Keratinocyte (primary cell): ENCODE measurements around the gene GDF3. TPM values are rescaled to one million over a fixed set of nuclear protein-coding genes. Genes with fewer than 3 reads are reported as not detected.

Experiments
- DNase-seq: peaks from one replicate; pipeline ENCODE4 v3.0.0-alpha.2; 2011; ENCODE audit warnings: low read depth, missing footprints, low spot score
- FAIRE-seq: peaks from 2 replicates; lab custom pipeline; 2011; peaks lifted over from hg19 to GRCh38; lab: Jason Lieb, UNC
- H2AFZ ChIP-seq: 2 replicates; pipeline ENCODE4 v1.6.0; 2012; ENCODE audit warnings: low read length, control low read depth, inconsistent platforms; ENCODE audit not compliant: control insufficient read depth
- H3K27ac ChIP-seq: 2 replicates; pipeline ENCODE4 v1.5.1; 2011; ENCODE audit warnings: low read length; ENCODE audit not compliant: control insufficient read depth, insufficient read depth
- H3K27me3 ChIP-seq: 3 replicates; pipeline ENCODE4 v1.6.0; 2011; ENCODE audit warnings: low read length; ENCODE audit not compliant: control insufficient read depth, insufficient read depth; ENCODE audit errors: extremely low read depth
- H3K36me3 ChIP-seq, 2 experiments: 2 replicates in 1 of 2; 3 replicates in 1 of 2; pipeline ENCODE4 v1.5.1; 2011; ENCODE audit warnings: low read length in 2 of 2, mild to moderate bottlenecking in 1 of 2; ENCODE audit not compliant: control insufficient read depth in 2 of 2, insufficient read depth in 2 of 2; ENCODE audit errors: extremely low read depth in 1 of 2
- H3K4me1 ChIP-seq: 3 replicates; pipeline ENCODE4 v1.5.1; 2011; ENCODE audit warnings: low read length; ENCODE audit not compliant: control insufficient read depth, insufficient read depth; ENCODE audit errors: extremely low read depth
- H3K4me2 ChIP-seq: 3 replicates; pipeline ENCODE4 v1.6.0; 2011; ENCODE audit warnings: low read depth, low read length; ENCODE audit not compliant: control insufficient read depth, insufficient read depth; ENCODE audit errors: extremely low read depth
- H3K4me3 ChIP-seq, 3 experiments: fragments of 200-600 bp in 1 of 3; sonication (generic) in 1 of 3; 2 replicates in 2 of 3; 3 replicates in 1 of 3; pipeline ENCODE4 v1.5.1; 2011 to 2016; ENCODE audit warnings: low read length in 3 of 3, mild to moderate bottlenecking in 3 of 3, control low read depth in 2 of 3, inconsistent platforms in 1 of 3, low read depth in 1 of 3, mixed read lengths in 1 of 3, mixed run types in 1 of 3, moderate library complexity in 1 of 3; ENCODE audit not compliant: control insufficient read depth in 2 of 3, insufficient read depth in 2 of 3; ENCODE audit errors: extremely low read depth in 1 of 3
- H3K79me2 ChIP-seq: 2 replicates; pipeline ENCODE4 v1.6.0; 2012; ENCODE audit warnings: low read length; ENCODE audit not compliant: control insufficient read depth, insufficient read depth
- H3K9ac ChIP-seq: 3 replicates; pipeline ENCODE4 v1.6.0; 2011; ENCODE audit warnings: low read length; ENCODE audit not compliant: control insufficient read depth, insufficient read depth; ENCODE audit errors: extremely low read depth
- H3K9me1 ChIP-seq: 3 replicates; pipeline ENCODE4 v1.6.0; 2011; ENCODE audit warnings: low read length; ENCODE audit not compliant: control insufficient read depth, insufficient read depth; ENCODE audit errors: extremely low read depth
- H3K9me3 ChIP-seq: 2 replicates; pipeline ENCODE4 v1.5.1; 2012; ENCODE audit warnings: low read depth, low read length; ENCODE audit not compliant: control insufficient read depth
- H4K20me1 ChIP-seq: 3 replicates; pipeline ENCODE4 v1.6.0; 2011; ENCODE audit warnings: low read length; ENCODE audit not compliant: control insufficient read depth, insufficient read depth; ENCODE audit errors: extremely low read depth
- EZH2 ChIP-seq: IDR thresholded peaks from one replicate; pipeline ENCODE4 v1.6.1; 2012; ENCODE audit warnings: inconsistent platforms, mild to moderate bottlenecking, low read length, moderate library complexity
- dilution Hi-C: fragments of 300-500 bp; cut with MboI; formaldehyde crosslinking; loops from one replicate; pipeline ENCODE4 v1.7.0; 2020; ENCODE audit warnings: low sequenced_read_pairs; ENCODE audit not compliant: extremely low pct_ligation_motif_present
- polyA plus RNA-seq, 5 experiments: library from polyadenylated mRNA; depleted of rRNA in 3 of 5; stranded (reverse) in 3 of 5; stranded (forward) in 1 of 5; unstranded in 1 of 5; fragments of >200 nt; gene quantifications; 1 replicate in 1 of 5; 2 replicates in 3 of 5; 3 replicates in 1 of 5; pipeline versions ENCODE4 v1.2.1 to v1.2.3, GENCODE V29; 2011 to 2012; ENCODE audit warnings: missing spikeins in 2 of 5, low read depth in 1 of 5, low replicate concordance in 1 of 5
- TF ChIP-seq, protein P1 (sequence below), 3 experiments: IDR thresholded peaks in 1 of 3; conservative IDR thresholded peaks in 1 of 3; optimal IDR thresholded peaks in 1 of 3; 2 replicates in 2 of 3; 3 replicates in 1 of 3; pipeline versions ENCODE3 to v1.5.1; 2011; ENCODE audit warnings: low read length in 3 of 3, mild to moderate bottlenecking in 3 of 3, moderate library complexity in 2 of 3, control low read depth in 1 of 3, inconsistent platforms in 1 of 3; ENCODE audit not compliant: insufficient read depth in 2 of 3; ENCODE audit errors: extremely low read depth in 1 of 3

The GDF3 gene
- polyA plus RNA-seq, 1 donor (not counting 4 experiments of a cell fraction or from before 2014, with no cell fraction given): not detected

DNA sequence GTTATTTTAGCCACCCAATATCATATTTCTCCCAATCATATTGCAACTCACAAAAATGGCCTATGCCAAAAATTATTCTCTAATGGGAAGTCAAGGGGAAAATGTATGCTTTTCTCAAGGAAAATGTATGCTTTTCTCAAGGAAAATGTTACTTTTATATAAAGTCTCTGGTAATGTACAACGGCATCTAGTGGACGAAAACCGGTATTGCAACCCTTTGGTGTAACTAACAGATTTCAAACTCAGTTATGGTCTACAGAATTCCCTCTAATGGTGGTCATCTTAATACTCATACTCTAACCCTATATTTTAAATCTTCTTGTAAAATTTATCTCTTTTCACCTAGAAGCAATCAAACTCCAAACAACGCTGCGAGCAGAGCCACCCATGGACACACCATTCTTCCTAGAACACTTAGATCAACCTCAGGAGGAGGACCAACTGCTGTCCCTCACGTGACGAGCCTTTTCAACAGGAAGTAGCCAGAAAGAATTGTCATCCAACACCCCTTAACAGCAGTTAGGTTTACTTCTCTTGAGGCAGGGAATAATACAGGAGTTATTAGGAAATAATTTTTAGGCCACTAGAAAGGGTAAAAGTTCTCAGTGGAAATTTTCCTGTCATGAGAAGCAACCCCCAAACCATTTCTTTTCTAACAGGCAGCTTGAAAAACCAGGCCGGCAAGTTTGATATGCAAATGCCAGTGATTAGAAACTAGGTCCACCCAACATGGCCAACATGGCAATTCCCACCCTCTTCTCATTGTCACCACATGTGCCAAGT lies 50.0 kb downstream of the GDF3 start:
- dilution Hi-C loops: no loop called here
- H3K9ac ChIP-seq: no peak overlapping the region
- H3K79me2 ChIP-seq: no peaks in the 10 kb centered on the region
- no peak overlapping the region for H3K27ac ChIP-seq
- no peaks in the 10 kb centered on the region for H4K20me1 ChIP-seq
- H3K9me3 ChIP-seq: no peaks in the 10 kb centered on the region
- DNase-seq (no peak), FAIRE-seq (no peak)
- TF ChIP-seq EZH2: no peak
- TF ChIP-seq, protein P1, sequence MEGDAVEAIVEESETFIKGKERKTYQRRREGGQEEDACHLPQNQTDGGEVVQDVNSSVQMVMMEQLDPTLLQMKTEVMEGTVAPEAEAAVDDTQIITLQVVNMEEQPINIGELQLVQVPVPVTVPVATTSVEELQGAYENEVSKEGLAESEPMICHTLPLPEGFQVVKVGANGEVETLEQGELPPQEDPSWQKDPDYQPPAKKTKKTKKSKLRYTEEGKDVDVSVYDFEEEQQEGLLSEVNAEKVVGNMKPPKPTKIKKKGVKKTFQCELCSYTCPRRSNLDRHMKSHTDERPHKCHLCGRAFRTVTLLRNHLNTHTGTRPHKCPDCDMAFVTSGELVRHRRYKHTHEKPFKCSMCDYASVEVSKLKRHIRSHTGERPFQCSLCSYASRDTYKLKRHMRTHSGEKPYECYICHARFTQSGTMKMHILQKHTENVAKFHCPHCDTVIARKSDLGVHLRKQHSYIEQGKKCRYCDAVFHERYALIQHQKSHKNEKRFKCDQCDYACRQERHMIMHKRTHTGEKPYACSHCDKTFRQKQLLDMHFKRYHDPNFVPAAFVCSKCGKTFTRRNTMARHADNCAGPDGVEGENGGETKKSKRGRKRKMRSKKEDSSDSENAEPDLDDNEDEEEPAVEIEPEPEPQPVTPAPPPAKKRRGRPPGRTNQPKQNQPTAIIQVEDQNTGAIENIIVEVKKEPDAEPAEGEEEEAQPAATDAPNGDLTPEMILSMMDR (optimal IDR thresholded peaks at IDR 0.05 in 1 of 3, IDR thresholded peaks at IDR 0.05 in 1 of 3, conservative IDR thresholded peaks at IDR 0.05 in 1 of 3; ENCODE audit: extremely low read depth in 1 of 3, insufficient read depth in 2 of 3, low read length in 3 of 3): peak in 2 of 3 experiments; percentile 66 to 77
- H3K36me3 ChIP-seq: no peaks in the 10 kb centered on the region
- H3K4me2 ChIP-seq: no peak overlapping the region
- no peaks in the 10 kb centered on the region for H3K9me1 ChIP-seq
- H2AFZ ChIP-seq: no peak overlapping the region
- H3K4me3 ChIP-seq: no peak overlapping the region
- H3K27me3 ChIP-seq: no peaks in the 10 kb centered on the region
- peaks cover 4% of the 10 kb centered on the region for H3K4me1 ChIP-seq

DNA sequence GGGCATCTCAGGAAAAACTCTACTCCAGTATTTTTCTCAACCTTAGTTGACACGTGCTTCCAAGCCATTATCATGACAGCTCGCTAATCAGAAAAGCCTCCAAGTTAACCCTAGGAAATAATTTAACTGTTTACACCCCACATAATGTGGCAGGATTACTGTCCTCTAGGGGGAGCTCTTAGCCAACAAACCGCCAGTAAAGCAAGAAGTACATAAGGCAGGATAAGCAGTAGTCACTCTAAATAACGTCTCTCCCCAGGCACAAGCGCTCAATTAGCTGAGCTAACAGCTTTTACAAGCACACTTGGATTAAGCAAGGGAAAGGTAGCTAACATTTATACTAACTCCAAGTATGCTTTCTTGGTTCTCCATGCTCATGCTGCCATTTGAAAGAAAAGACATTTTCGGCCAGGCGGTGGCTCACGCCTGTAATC lies 52.7 kb downstream of the GDF3 start:
- DNase-seq: peak; percentile 5
- TF ChIP-seq, protein P1 (optimal IDR thresholded peaks at IDR 0.05 in 1 of 3, IDR thresholded peaks at IDR 0.05 in 1 of 3, conservative IDR thresholded peaks at IDR 0.05 in 1 of 3; ENCODE audit: extremely low read depth in 1 of 3, insufficient read depth in 2 of 3, low read length in 3 of 3): peak; percentile 20 to 54 (median 49)
- no peak for TF ChIP-seq EZH2
- peaks cover 4% of the 10 kb centered on the region for H3K4me1 ChIP-seq

More for the DNA sequence above, 52.7 kb downstream of the GDF3 start:
- no peak overlapping the region for H3K9ac ChIP-seq
- H3K27ac ChIP-seq: no peak overlapping the region
- dilution Hi-C loops: no loop called here
- H4K20me1 ChIP-seq: no peaks in the 10 kb centered on the region
- no peaks in the 10 kb centered on the region for H3K36me3 ChIP-seq
- no peak overlapping the region for H3K4me3 ChIP-seq
- H2AFZ ChIP-seq: no peak overlapping the region
- H3K4me2 ChIP-seq: no peak overlapping the region
- H3K9me1 ChIP-seq: no peaks in the 10 kb centered on the region
- H3K27me3 ChIP-seq: no peaks in the 10 kb centered on the region
- H3K79me2 ChIP-seq: no peaks in the 10 kb centered on the region
- no peak for FAIRE-seq
- H3K9me3 ChIP-seq: no peaks in the 10 kb centered on the region
